ENCODE measurements around the gene LBR. TPM values are rescaled to one million over a fixed set of nuclear protein-coding genes. Genes with fewer than 3 reads are reported as not detected.
A peak's percentile ranks its signal among the peaks of the same experiment; 100 is the strongest.

Gene LBR
- total RNA-seq, 1 donor from 2014 or later: 73.4 TPM

- H3K27ac Mint-ChIP-seq: no peak overlapping the region
- H3K36me3 Mint-ChIP-seq: no peaks in the 10 kb centered on the region
- H3K9me3 Mint-ChIP-seq: no peaks in the 10 kb centered on the region
- no peak for TF ChIP-seq CTCF (IDR thresholded peaks at IDR 0.05; ENCODE audit: unreplicated experiment)
- no peaks in the 10 kb centered on the region for H3K27me3 Mint-ChIP-seq (ENCODE audit: low read depth)
- no peak for DNase-seq (ENCODE audit: low spot score in 2 of 2, unreplicated experiment in 2 of 2)
- H3K4me1 Mint-ChIP-seq: peaks cover 28% of the 10 kb centered on the region
- no peak overlapping the region for H3K4me3 Mint-ChIP-seq
These were observed 21.9 kb upstream of the LBR start for GRCh38 chr1:225449774-225450173.

GRCh38 chr1:225449261-225449660 is 21.4 kb upstream of the LBR start:
- no peak overlapping the region for H3K4me3 Mint-ChIP-seq
- no peaks in the 10 kb centered on the region for H3K9me3 Mint-ChIP-seq
- H3K4me1 Mint-ChIP-seq: peaks cover 28% of the 10 kb centered on the region
- TF ChIP-seq CTCF (IDR thresholded peaks at IDR 0.05; ENCODE audit: unreplicated experiment): no peak
- H3K27ac Mint-ChIP-seq: no peak overlapping the region
- no peaks in the 10 kb centered on the region for H3K36me3 Mint-ChIP-seq
- H3K27me3 Mint-ChIP-seq (ENCODE audit: low read depth): no peaks in the 10 kb centered on the region
- no peak for DNase-seq (ENCODE audit: low spot score in 2 of 2, unreplicated experiment in 2 of 2)

GRCh38 chr1:225448146-225448805 is 20.4 kb upstream of the LBR start:
- TF ChIP-seq CTCF (IDR thresholded peaks at IDR 0.05; ENCODE audit: unreplicated experiment): no peak
- Mint-ChIP-seq H3K9me3 (no peaks in the 10 kb centered on the region), H3K27ac (peak overlapping the region; percentile 80), H3K36me3 (no peaks in the 10 kb centered on the region), H3K4me1 (peaks cover 31% of the 10 kb centered on the region), H3K4me3 (peak overlapping the region; percentile 22), H3K27me3 (ENCODE audit: low read depth) (no peaks in the 10 kb centered on the region)
- DNase-seq (ENCODE audit: low spot score in 2 of 2, unreplicated experiment in 2 of 2): no peak

GRCh38 chr1:225447650-225448089 is 19.8 kb upstream of the LBR start:
- Mint-ChIP-seq H3K4me1 (peaks cover 37% of the 10 kb centered on the region), H3K4me3 (peak overlapping the region; percentile 22), H3K36me3 (no peaks in the 10 kb centered on the region), H3K27me3 (ENCODE audit: low read depth) (no peaks in the 10 kb centered on the region), H3K27ac (peak overlapping the region; percentile 80), H3K9me3 (no peaks in the 10 kb centered on the region)
- TF ChIP-seq CTCF (IDR thresholded peaks at IDR 0.05; ENCODE audit: unreplicated experiment): no peak
- no peak for DNase-seq (ENCODE audit: low spot score in 2 of 2, unreplicated experiment in 2 of 2)

GRCh38 chr1:225446981-225447615 is 19.3 kb upstream of the LBR start:
- TF ChIP-seq CTCF (IDR thresholded peaks at IDR 0.05; ENCODE audit: unreplicated experiment): no peak
- H3K4me3 Mint-ChIP-seq: no peak overlapping the region
- no peaks in the 10 kb centered on the region for H3K36me3 Mint-ChIP-seq
- peak overlapping the region; percentile 80 for H3K27ac Mint-ChIP-seq
- DNase-seq (ENCODE audit: low spot score in 2 of 2, unreplicated experiment in 2 of 2): no peak
- no peaks in the 10 kb centered on the region for H3K9me3 Mint-ChIP-seq
- peaks cover 37% of the 10 kb centered on the region for H3K4me1 Mint-ChIP-seq
- no peaks in the 10 kb centered on the region for H3K27me3 Mint-ChIP-seq (ENCODE audit: low read depth)

All from mesothelial cell of epicardium (in vitro differentiated cells).